ENCODE results near the gene LDB2.
"Not testable (repeated sequence)": the region's sequence is repeated elsewhere in the genome, so short reads cannot be mapped to it uniquely, and the experiment has no call there.

The LDB2 gene

DNA sequence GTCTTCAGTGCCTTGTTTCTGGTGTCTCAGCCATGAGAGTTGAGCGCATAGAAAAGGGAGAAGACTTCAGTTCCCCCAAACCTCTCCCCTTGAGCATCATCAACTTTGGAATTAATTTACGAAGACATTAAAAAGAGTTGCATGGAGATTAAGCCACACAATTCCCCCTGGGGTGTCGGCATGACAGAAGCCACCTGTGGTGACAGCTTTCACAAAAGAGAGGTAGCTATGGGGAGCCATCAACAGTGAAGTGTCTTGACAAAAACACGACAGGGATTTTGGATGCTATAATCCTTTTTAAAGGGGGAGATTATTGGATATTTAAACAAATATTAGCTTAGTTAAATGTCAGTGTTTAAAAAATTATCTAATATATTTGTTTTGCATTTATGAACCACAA is 307.6 kb downstream of the LDB2 start:
- DNase-seq, result no peak

DNA sequence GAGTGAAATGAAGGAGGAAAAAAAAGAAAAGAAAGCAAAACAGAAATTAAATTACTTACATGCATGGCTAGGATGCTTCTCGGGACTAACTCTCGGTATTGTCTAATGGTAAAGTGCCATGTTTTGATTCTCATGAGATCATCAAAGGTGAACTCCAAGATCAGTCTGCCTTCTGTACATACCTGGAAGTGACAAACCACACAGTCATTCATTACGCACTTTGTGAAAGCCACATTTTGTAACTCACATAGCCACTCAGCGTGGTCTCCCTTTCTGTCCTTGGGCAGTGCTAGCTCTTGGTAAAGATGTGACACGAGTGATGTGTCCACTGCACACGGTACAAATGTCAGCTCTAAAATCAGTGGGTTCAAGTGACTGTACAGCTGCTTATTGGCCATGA is 309.8 kb downstream of the LDB2 start:
- no peak for DNase-seq

DNA sequence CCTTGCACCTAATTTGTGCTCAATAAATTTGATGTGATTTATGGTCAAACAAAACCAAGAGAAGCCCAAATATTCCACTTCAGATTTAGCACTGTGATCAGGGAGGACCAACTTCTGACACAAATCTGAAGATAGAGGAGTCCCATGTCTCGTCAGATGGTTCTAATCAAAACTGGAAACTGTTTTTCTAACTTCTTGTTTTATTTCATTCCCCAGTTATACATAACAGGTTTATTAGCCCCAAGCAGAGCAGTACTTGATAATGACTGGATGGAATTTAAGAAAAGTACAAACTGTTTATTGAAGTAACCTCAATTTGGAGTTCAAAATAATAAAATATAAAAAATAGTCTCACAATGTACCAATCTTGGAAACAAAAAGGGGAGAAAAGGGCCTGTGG is 310.3 kb downstream of the LDB2 start:
- no peak for DNase-seq

DNA sequence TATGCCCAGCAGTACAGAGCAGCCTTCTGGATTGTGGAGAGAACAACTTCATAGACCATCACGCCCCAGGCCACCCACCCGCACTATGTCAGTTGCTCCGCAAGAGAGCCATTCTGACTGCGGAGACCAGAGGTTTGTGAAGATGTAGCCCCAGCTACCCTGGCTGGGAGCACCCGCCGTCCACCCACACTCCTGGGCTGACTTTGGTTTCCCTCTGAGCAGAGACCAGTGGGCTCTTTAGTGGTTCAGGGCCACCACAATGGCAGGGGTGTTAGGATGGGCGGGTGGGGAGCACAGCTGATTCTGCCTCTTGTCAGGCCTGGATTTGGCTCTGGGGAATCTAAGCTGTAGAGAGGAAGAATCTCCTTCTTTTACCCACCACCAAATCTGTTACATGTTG is 313.4 kb downstream of the LDB2 start:
- no peak for DNase-seq

DNA sequence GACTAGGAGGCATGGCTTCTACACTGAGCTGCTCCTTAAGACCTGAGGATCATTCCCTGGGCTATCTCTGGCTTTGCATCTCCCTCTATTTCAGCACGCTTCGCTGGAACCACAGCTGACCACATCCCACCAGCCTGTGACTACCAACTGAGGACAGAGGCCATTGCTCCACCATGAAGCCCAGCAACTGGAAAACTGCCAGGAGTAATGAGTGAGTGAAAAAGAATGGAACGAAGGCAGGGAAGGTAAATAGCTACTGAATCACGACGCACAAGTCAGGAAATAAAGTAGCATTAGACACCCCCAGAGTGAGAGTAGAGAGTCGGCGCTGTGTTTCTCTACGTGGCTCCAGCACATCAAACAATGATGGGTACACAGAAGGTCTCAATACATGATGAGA is 314.7 kb downstream of the LDB2 start:
- DNase-seq, result peak; percentile 73

DNA sequence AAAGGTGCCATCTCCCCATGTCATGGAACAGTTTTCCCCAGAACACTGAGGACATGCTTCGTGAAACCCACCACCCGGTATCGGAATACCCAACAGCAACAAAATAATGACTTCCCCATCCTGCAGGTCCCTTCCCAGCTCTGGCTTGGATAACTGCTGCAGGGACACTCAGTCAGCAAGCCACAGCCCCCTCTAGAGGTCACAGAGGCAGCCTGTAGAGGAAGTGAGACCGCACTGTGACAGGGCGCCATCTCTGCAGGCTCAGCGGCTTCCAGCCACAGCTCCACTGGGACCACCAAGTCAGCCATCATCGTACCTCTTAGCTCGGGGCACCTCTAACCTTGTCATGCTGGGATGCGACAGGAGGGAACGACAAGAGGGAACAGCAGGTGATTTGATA is 315.9 kb downstream of the LDB2 start:
- no peak for DNase-seq

DNA sequence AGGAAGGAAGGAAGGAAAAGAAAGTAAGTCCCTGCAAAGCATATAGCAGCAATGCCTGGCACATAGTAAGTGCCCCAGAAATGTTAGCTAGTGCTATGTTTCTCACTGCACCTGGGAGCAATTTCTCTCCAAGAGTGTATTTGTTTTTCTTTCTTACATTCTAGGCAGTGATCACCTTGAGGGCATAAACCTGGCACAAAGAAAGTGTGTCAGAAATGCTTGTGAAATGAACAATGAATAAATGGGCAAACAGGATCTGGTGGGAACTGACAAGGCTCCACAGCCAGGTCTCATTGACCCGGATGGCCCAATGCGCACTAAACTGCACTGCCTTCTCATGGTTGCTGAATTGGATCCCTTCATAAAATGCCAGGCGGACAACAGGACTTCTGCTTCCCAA is 316.4 kb downstream of the LDB2 start:
- no peak for DNase-seq

DNA sequence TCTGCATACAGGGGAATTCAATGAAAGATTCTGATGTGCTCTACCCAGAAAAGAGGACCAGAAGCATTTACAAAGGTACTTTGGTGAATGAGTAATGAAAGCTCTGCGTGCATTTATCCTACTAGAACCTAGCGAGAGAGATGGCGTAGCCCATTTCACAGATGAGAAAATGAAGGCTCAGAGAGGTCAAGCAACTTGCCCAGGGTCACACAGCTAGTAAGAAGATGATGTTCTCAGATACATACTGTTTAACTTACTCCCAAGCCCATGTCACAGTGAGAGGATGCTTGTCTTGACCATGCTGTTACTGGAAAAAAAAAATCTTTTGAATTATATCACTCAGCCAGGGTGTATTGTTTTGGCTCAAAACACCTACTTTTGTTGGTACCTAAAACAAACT is 317.3 kb downstream of the LDB2 start:
- no peak for DNase-seq

DNA sequence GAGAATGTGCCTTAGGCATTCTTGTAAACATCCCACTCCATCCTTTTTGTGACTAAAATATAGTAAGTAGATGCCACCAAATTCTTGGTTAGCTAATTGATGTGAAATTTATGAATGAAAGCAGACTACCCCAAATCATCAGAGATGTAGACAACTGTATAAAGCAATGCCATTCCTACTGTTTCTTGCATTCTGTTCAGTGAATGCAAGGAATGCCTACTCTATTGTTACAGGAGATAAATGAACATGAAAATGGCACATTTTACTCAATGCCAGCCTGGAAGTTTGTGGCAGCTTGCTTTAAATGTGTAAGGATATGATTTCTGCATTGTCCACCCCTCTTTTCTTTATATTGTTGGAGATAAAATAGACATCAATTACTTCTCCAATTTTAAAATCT is 317.9 kb downstream of the LDB2 start:
- DNase-seq, result no peak

DNA sequence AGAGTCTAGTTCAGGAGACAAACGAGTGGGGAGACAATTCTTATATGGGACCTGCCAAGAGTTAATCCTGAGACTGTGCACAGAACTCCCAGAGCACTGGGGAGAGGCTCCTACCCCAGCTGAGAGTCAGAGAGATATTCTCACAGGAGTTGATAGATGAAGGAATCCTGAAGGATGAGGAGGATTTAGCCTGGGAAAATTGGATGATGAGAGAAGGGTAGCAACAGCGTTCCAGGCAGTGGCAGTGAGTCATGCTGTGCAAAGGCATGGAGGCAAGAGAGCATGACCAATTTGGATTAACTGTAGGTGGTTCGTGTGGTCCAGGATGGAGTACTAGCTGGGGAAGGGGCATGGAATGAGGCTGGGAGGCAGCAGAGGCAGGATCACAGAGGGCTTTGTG is 318.6 kb downstream of the LDB2 start:
- DNase-seq, result peak; percentile 32

DNA sequence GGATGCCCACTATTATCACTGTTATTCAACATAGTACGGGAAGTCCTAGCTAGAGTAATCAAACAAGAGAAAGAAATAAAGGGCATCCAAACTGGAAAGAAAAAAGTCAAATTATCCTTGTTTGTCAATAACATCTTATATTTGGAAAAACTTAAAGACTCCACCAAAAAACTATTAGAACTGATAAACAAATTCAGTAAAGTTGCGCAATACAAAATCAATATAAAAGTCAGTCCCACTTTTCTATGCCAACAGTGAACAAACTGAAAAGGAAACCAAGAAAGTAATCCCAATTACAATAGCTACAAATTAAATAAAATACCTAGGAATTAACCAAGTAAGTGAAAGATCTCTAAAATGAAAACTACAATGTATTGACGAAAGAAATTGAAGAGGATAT is 321.3 kb downstream of the LDB2 start:
- no peak for DNase-seq

DNA sequence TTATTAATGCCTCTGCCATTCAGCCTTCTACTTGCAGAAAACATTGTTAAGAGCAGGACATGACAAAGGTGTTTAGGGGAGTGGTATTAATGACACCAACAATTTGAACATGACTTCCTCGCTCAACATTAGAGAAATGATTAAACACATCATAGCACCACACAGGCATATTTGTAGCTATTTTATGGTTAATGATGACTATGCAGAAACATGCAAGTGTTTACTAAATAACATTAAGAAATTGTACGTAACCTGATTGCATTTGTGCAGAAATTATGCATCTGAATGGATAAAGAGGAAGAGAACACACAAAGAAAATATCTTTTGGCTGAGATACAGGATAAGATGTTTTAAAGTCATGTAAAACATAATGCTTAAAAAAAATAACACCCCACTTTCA is 323.5 kb downstream of the LDB2 start:
- no peak for DNase-seq

DNA sequence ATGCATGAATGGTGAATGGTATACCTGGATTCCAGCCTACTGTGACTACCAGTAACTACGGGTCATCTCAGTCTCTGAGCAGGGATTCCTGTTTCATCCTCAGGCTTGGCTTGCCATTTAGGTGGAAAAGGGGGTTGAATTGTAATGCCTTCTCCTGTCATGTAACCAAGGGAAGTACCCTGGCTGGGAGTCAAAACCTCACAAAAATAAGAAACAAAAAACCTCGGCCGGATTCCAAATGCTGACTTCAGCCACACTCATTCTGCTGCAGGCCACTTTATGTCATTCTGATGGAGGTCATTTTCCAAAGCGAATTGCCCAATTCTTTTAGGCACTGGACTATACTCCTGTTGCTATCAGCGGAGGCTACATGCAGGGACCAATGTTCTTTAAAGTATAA is 324.7 kb downstream of the LDB2 start:
- DNase-seq, result peak; percentile 50

DNA sequence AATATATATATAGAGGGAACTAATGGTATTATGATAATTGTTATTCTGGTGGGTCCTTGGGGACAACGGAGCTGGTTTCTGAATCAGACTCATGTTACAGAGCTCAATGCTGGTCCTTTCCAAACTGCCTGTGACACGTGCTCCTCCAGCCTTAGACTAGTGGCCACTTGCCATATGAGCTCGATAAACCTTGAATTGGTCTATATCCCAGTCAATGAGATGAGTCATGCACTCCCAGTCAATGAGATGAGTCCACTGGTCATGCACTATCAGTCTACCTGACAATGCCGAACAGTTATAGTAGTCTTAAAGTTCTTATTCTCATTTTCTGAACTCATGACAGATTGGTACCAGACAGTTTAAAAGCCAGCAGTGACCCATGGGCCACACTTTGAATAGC is 325.2 kb downstream of the LDB2 start:
- DNase-seq, result peak; percentile 38

DNA sequence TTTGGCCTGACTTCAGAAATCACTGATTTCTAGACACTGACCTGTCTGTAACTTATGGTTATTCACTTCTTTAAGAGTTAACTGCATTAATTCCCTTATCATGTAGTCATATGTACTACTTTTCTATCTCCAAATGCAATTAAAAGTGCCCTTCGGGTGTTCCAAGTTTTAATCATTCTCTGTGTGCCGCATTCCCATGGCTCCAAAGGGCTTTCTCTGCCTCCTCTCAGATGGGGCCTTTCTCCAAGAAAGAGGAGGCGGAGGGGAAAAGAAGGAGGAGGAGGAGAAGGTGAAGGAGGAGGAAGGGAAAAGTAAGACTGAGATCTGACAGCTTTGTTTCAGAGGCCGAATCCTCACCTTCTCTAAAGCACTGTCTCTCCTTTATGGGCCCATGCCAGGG is 325.8 kb downstream of the LDB2 start:
- DNase-seq, result no peak

DNA sequence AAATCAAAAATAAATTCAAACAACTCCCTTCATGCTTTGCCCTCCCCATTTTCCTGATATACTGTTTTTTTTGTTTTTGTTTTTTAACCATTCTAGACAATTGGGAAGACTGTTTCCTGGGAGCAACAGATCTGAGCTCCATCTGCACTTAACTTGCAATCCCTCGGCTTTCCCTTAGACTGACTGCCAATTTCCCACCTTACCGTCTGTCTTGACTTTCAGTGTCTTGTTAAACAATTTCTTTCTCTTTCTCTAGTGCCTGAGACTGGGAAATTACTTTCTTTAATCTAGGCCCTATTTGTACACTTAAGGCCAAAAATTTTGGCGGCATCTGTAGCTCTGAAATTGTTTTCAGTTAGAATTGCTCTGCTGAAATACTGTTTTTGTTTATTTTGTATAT is 326.3 kb downstream of the LDB2 start:
- DNase-seq, result no peak

DNA sequence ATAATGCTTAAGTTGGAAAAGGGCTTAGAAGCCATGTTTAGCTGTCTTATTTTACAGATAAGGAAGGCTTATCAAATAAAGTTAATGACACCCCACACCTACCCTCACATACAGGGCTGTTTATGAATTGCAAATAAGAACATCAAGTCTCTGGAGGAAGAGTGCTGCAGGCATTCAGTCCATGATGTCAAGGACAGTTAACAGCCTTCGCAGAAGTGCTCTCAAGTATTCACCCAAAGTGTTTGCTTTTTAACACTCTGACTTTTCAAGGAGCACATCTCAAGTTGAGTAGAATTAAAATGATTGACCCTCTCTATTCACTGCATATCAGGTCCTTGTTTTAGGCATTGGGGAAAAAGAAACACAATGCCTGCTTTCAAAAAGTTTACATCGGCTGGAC is 328.7 kb downstream of the LDB2 start:
- DNase-seq, result no peak

DNA sequence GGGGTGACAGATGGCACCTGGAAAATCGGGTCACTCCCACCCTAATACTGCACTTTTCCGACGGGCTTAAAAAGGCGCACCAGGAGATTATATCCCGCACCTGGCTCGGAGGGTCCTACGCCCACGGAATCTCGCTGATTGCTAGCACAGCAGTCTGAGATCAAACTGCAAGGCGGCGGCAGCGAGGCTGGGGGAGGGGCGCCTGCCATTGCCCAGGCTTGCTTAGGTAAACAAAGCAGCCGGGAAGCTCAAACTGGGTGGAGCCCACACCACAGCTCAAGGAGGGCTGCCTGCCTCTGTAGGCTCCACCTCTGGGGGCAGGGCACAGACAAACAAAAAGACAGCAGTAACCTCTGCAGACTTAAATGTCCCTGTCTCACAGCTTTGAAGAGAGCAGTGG is 341.1 kb downstream of the LDB2 start:
- DNase-seq, result not testable (repeated sequence)

DNA sequence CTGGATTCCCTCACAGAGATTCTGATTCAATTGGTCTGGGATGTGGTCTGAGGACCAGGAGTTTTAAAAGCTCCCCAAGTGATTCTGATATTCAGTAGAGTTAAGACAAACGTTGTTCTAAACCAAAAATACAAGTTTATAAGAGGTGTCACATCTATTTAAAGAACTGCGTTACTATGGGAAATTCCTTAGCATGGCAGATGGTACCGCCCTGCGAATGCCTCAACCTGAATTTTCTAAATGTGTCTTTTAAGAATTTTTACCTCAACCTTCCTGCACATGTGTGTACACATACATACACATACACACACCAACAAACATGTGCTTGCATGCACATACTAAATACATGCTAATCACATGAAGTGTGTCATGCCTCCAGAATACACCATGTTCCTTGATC is 343.3 kb downstream of the LDB2 start:
- DNase-seq, result no peak

DNA sequence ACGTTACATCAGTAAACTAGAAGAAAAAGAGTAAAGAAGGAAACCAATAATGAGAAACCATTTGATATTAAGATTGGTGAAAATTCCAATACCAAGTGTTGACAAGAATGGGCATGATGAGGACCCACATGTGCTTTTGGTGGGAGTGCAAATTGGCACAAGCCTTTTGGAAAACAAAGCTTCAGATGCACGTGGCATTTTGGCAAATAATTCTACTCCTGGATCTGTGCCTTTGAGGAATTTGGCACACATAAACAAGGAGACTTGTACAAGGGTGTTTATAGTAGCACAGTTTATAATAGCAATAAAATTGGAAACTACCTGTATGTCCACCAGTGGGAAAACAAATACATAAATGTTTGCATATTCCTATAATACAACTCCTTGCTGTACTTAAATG is 347.9 kb downstream of the LDB2 start:
- DNase-seq, result no peak

DNA sequence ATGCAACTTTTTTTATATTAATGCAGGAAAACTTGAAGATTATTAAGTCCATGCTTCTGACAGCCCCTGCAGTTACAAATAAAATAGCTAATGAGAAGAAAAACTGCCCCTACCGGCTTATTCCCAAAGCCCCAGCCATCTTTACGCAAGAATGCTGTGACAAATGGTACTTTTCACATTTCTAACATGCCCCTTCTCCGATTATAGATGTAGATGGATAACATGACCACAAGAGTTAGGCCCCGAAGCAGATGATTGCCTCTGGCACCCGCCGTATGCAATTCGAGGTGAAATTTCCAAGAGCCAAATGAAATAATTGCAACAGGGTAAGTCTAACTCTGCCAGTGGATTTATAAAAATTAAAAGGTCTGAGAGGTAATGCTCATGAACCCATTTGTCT is 352.8 kb downstream of the LDB2 start:
- no peak for DNase-seq

DNA sequence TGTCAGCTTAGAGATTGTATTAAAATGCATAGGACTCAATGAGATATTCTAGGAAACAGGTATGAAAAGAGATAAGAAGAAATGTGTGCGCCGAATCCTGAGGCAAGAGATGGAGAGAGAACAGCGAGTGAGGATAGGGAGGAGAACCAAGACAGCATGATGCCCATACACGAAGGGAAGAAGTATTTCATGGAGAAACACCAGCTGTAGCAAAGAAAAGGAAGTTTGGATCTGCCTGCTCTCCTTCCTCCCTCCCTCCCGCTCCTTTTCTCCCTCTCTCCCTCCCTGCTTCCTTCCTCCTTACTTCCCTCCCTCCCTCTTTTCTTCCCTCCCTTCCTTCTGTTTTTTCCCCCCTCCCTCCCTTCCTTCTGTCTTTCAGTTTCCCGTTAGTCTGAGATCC is 353.6 kb downstream of the LDB2 start:
- DNase-seq, result no peak

DNA sequence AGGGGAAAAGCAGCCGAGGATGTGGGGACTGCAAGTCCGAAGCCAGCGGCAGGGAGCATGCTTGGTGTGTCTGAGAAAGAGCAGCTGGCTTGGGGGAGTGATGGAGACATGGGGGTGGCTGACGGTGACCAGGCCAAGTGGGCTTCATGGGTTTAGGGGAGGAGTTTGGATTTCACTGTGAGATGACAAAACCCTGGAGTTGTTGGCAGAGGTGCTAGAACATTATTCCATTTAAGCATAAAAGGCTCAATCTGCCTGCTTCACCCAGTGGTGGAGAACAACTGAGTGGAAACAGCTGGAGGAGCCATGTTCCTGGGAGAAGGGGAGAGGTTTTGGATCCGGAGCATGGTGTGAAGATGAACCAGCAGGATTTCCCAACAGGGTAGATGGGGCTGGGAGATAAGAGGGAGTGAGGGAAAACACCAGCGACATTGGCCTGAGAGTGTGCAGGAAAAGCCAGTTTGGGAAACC is 354.2 kb downstream of the LDB2 start:
- no peak for DNase-seq

DNA sequence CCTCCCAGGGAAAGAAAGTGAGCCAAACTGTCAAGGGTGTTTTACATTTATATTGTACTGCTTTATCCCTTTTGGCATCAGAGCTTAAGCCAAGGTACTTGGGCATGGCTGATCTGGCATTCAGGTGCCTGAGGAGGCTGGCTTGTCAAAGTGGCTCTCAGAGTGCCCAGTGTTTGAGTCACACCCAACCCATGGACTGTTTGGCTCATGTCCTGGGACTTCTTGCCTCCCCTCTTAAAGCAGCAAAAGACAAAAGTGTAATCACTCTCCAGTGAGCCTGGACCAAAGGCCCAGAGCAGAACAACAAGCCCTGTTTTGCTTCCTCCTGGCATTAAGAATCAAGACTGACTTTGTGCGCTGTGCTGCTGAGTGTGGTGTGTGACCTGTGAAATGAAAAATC is 360.5 kb downstream of the LDB2 start:
- no peak for DNase-seq

DNA sequence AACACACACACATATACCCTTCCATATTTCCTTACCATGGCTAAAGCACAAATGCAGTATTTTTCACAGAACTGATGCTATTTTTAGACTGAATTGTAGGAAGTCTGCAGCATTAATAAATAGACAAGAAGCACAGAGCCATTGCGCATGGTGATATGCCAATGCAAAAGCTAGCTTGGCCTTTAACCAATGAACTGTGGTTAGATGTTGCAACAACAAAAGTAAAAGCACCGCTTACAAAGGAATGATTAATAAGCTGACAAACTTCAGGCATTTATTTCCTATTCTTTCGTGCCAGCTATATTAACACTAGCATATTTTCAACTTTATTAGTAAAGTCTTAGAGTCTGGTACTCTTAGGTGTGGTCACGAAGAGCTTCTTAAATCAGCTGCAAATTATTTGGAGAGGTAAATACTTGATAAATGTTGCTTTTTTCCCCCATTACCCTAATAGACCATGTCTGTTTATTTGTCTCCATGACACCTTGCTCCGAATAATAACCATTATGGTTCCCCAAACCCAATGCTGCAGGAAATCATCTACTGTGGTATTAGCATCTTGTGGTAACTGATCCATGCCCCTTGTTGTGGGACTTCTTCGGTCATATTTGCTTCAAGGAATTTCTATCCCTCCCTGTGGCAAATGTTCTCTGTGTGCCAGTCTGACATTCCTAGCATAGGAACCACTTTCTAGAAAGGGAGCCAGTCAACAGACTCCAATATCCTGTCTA is 366.0 kb downstream of the LDB2 start:
- DNase-seq, result peak; percentile 92

Measured in fibroblast of skin of right quadriceps (primary cell).